ENCODE measurements around the gene RABEP2.

The RABEP2 gene

GRCh38 chr16:28938721-28939120, 13.7 kb upstream of the RABEP2 start:
- no peak for DNase-seq (ENCODE audit: low read depth)
- TF ChIP-seq CTCF (IDR thresholded peaks at IDR 0.05; ENCODE audit: insufficient read depth, low read depth, low read length, missing control alignments), result no peak
- no peak overlapping the region for H3K4me3 ChIP-seq (ENCODE audit: low read depth, low read length)

- H3K4me3 ChIP-seq (ENCODE audit: low read depth, low read length), result no peak overlapping the region
- TF ChIP-seq CTCF (IDR thresholded peaks at IDR 0.05; ENCODE audit: insufficient read depth, low read depth, low read length, missing control alignments), result no peak
- no peak for DNase-seq (ENCODE audit: low read depth)
These were observed 12.3 kb upstream of the RABEP2 start for GRCh38 chr16:28937222-28937876.

- DNase-seq (ENCODE audit: low read depth), result no peak
- TF ChIP-seq CTCF (IDR thresholded peaks at IDR 0.05; ENCODE audit: insufficient read depth, low read depth, low read length, missing control alignments), result no peak
- no peak overlapping the region for H3K4me3 ChIP-seq (ENCODE audit: low read depth, low read length)
These were observed 11.7 kb upstream of the RABEP2 start for GRCh38 chr16:28936784-28937155.

- DNase-seq (ENCODE audit: low read depth), result peak; percentile 92
- TF ChIP-seq CTCF (IDR thresholded peaks at IDR 0.05; ENCODE audit: insufficient read depth, low read depth, low read length, missing control alignments), result no peak
- no peak overlapping the region for H3K4me3 ChIP-seq (ENCODE audit: low read depth, low read length)
These were observed 11.1 kb upstream of the RABEP2 start for GRCh38 chr16:28935924-28936783.

- DNase-seq (ENCODE audit: low read depth), result no peak
- no peak for TF ChIP-seq CTCF (IDR thresholded peaks at IDR 0.05; ENCODE audit: insufficient read depth, low read depth, low read length, missing control alignments)
- no peak overlapping the region for H3K4me3 ChIP-seq (ENCODE audit: low read depth, low read length)
These were observed 10.3 kb upstream of the RABEP2 start for GRCh38 chr16:28935346-28935745.

GRCh38 chr16:28933171-28933570, 8.1 kb upstream of the RABEP2 start:
- H3K4me3 ChIP-seq (ENCODE audit: low read depth, low read length), result peak overlapping the region; percentile 98
- no peak for DNase-seq (ENCODE audit: low read depth)
- no peak for TF ChIP-seq CTCF (IDR thresholded peaks at IDR 0.05; ENCODE audit: insufficient read depth, low read depth, low read length, missing control alignments)
